GM06990 (cell line): ENCODE results near the gene ANKS1A.

Experiments used
- DNase-seq: peaks from one replicate; pipeline ENCODE4 v3.0.0-alpha.2; 2011; ENCODE audit not compliant: insufficient read length; ENCODE audit errors: extremely low read depth
- H3K27me3 ChIP-seq: replicated peaks from 2 replicates; pipeline ENCODE4 v1.6.0; 2011; ENCODE audit warnings: low read length; ENCODE audit not compliant: control insufficient read depth, insufficient read depth
- H3K36me3 ChIP-seq: 2 replicates; pipeline ENCODE4 v1.5.1; 2011; ENCODE audit warnings: low read length; ENCODE audit not compliant: control insufficient read depth, insufficient read depth
- H3K4me3 ChIP-seq: replicated peaks from 2 replicates; pipeline ENCODE4 v1.5.1; 2011; ENCODE audit warnings: low read depth, mild to moderate bottlenecking, control low read depth, low read length
- CTCF ChIP-seq: IDR thresholded peaks from 2 replicates; pipeline ENCODE4 v1.5.1; 2011; ENCODE audit warnings: low read length, control low read depth, mild to moderate bottlenecking, inconsistent platforms; ENCODE audit not compliant: insufficient read depth, poor library complexity, severe bottlenecking

Gene ANKS1A

DNA sequence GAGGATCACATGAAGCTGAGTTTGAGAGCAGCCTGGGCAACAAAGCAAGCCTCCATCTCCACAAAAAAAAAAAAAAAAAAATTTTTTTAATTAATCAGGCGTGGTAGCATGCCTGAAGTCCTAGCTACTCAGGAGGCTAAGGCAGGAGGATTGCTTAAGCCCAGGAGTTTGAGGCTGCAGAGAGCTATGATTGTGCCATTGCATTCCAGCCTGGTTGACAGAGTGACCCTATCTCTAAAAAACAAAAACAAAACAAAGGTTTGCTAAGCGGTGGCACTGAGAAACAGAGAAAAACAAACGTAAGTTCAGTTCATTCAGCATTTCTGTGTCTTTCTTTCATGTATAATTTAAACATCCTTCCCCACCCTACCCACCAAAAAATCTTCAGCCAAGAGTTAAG lies 78.4 kb downstream of the ANKS1A start:
- TF ChIP-seq CTCF, result no peak
- Histone ChIP-seq H3K4me3 (no peak overlapping the region), H3K36me3 (peaks cover 1% of the 10 kb centered on the region; the same call in 1 of the 2 replicates), H3K27me3 (no peaks in the 10 kb centered on the region)
- DNase-seq, result no peak

- Histone ChIP-seq H3K36me3 (peaks cover 1% of the 10 kb centered on the region; the same call in 1 of the 2 replicates), H3K4me3 (no peak overlapping the region), H3K27me3 (no peaks in the 10 kb centered on the region)
- TF ChIP-seq CTCF, result no peak
- DNase-seq, result no peak
These were observed 80.7 kb downstream of the ANKS1A start for GRCh38 chr6:34969662-34970265.

DNA sequence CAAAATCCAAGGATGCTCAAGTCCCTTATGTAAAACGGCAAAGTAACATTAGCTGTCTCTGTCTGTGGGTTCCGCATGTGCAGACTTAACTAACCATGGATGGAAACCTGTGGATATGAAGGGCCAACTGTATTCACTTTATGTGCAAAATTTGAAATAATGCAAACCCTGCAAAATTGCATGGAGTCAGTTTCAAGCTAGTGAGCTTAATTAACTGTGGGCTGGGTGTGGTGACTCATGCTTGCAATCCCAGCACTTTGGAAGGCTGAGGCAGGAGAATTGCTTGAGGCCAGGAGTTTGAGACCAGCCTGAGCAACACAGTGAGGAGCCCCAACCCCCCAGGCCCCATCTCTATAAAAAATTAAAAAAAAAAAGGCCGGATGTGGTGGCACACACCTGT lies 81.4 kb downstream of the ANKS1A start:
- Histone ChIP-seq H3K4me3 (no peak overlapping the region), H3K36me3 (peaks cover 1% of the 10 kb centered on the region; the same call in 1 of the 2 replicates), H3K27me3 (no peaks in the 10 kb centered on the region)
- DNase-seq, result no peak
- TF ChIP-seq CTCF, result no peak

DNA sequence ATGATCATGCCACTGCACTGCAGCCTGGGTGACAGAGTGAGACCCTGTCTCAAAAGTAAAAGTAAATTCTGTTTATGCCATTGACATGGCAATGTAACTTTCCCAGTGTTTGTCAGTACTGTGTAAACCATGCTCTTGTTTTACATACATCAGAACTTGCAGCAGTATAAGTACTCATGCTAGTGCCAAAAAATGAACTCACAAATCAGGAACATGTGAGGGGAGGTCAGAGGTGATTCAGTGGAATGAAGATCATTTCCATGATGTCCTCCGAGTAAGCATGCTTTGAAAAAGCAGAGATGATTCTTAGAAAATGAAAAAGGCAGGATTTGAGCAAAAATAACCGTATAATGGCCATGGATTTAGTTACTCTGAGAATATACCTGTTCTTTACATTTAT lies 81.9 kb downstream of the ANKS1A start:
- no peak for DNase-seq
- no peak for TF ChIP-seq CTCF
- H3K4me3 ChIP-seq, result no peak overlapping the region

GRCh38 chr6:34973547-34974248 lies 84.6 kb downstream of the ANKS1A start:
- peak; percentile 7 for TF ChIP-seq CTCF
- no peak for DNase-seq
- no peaks in the 10 kb centered on the region for H3K27me3 ChIP-seq
- peaks cover 1% of the 10 kb centered on the region; the same call in 1 of the 2 replicates for H3K36me3 ChIP-seq
- H3K4me3 ChIP-seq, result no peak overlapping the region

More for the DNA sequence above, 81.9 kb downstream of the ANKS1A start:
- Histone ChIP-seq H3K36me3 (peaks cover 1% of the 10 kb centered on the region; the same call in 1 of the 2 replicates), H3K27me3 (no peaks in the 10 kb centered on the region)
